HG03354 (cell line): ENCODE data around the gene MIER2.

Experiments used
- ATAC-seq: cut with Tn5 transposase; IDR thresholded peaks from one replicate; pipeline ENCODE4 v1.9.1; 2021; ENCODE audit warnings: mild to moderate bottlenecking; ENCODE audit not compliant: unreplicated experiment, poor library complexity, severe bottlenecking

Gene MIER2

DNA sequence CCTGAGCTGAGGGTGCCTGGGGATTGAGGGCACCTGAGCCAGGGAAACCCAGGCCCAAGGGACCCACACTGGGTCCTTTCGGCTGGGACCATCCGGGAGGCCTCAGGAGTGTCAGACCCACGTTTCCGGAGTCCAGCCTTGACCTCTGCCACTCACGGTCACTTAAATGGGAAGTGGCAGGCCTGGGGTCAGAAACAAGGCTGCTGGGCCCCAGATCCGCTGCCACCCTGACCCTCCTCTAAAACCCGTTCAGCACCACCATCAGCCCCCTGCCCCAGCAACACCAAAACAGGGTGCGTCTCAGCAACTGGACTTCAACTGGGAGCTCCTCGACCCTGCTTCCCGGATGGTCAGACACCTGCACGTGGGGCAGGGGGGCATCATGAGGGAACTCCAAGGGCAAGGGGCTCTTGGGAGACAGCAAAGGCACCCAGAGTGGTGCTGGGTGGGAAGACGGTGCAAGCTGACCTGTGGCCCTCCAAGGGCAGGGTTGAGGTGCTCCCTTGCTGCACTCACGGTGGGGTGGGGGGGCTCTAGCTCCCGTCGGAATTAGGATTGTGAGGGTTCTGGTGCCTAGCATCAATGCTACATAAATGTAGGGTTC, 52.2 kb downstream of the MIER2 start:
- ATAC-seq = no peak

DNA sequence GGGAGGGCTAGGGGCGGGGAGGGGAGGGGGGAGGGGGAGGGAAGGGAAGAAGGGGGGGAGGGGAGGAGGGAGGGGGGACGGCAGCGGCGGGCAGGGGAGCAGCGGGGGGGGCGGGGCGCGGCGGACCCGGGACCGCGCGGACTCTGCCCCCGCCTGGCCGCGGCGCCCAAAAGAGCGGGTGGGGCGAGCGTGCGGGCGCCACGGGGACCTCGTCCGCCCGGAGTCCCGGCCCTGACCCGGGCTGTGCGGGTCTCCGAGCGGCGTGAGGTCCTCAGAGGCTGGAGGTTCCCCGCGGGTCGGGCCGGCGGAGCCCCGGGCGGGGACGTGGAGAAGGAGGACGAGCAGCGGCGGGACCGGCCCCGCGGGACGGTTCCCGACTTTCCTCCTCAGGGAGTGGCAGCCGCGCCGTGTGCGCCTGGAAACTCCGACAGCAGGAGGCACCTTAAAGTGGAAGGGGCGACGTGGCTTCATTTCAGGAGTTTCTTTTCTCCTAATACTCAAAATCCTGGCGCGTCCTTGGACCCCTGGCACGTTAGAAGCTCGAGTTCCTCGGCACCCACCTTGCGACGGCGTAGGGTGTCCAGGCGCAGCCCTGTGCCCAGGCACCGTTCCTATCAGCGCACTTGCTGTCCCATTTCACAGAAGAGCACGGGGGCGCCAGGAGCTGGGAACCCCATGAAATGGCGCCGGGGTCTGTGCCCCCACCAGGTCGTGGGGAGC, 52.9 kb downstream of the MIER2 start:
- no peak for ATAC-seq

DNA sequence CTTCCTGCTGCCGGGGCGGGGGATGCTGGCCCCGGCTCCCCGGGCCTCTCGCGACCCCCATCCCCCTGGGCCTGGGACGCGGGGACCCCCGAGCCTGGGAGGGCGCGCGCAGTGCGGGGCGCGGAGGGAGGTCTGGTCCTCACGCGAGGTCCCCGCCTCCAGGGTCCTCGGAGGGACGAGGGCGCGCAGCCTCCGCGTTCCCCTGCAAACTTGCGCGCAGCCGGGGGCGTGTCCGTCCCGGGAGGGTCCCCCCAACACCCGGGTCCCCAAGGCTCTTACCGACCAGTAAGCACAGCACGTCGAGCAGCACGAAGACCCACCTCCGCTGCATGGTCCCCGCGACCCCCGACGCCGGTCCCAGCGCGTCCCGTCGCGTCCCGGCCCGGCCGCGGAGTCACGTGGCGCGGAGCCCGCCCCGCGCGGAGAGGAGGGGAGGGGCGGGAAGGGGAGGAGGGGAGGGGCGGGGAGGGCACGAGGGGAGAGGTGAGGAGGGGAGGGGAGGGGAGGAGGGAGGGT, 53.5 kb downstream of the MIER2 start, which contains the start of gene PLPP2:
TSS of gene PLPP2 (minus strand) at position 398 of the 516 bp plus-strand sequence. CDS start at position 331, 67 bp downstream.
- ATAC-seq = no peak

DNA sequence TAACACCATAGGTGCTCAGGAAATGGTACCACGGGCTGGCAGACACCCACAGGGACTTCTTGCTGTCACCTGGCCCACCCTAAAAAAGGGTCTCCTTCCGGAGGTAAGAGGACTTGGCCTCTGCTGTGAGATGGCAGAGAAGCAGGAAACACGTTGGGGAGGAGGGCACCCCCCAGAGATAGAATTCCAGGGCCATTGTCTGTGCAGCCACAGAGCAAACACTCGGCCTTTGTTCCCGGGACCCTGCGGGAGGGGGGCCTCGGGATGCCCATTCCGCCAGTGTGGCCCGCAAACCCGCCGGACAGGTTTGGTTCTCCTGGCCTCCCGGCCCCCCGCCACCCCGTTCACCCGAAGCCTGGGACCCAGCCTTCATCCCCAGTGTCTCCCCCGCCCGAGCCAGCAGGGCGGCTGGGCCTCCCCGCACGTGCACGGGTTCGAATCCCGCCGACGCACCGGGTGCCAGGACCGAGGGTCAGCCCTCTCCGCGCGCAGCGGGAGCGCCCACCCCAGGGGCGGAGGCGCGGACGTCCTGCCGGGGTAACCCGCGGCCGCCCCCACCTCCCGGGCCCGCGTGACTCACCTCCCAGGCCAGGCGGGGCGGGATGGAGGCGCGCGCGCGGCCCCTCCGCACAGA, 54.1 kb downstream of the MIER2 start:
- no peak for ATAC-seq

DNA sequence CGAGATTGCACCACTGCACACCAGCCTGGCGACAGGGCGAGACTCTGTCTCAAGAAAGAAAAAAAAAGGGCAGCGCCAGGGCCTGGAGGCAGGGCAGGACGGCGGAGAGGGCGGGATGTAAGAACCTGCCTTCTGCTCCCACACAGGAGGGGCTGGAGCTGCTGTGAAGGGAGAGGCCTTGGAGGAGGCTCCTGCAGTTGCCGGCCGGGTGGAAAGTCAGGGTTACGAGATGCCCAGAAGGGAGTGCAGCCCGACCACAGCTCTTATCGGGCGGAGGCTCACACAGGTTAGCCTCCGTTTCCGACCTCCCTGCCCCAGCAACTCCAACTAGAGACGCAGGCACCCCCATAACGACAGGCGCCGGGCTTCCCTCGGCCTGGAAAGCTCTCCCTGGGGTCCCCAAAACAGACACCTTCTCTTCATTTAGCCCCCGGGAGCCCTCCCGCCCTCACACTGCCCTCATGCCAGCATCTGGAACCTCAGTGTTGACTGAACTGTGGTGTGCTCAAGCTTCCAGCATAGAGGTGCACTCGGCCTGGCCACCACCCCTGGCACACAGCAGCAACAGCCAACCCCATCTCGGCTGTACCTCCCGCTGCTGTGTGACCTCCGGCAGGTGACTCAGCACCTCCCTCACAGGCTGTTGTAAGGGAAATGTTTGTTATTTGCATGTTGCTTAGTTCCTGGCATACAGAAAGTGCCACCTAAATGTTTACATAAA, 54.8 kb downstream of the MIER2 start:
- no peak for ATAC-seq

DNA sequence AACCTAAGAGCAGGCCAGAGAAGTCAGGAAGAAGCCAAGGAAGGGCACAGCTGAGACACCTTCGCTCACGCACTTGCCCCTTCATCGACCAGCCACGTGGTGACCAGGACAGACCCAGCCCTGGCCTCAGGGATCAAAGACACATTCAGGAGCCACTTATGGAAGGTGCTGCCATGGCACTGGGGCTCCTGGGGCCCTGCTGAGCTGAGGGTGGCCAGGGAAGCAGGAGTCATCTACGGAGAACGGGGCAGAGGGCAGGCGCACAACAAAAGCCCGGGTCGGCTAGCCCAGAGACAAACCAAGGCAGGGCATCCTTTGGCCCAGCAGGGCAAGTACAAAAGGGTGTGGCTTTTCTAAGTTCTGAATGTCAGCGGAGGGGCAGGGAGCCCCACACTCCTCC, 55.7 kb downstream of the MIER2 start:
- ATAC-seq = no peak

DNA sequence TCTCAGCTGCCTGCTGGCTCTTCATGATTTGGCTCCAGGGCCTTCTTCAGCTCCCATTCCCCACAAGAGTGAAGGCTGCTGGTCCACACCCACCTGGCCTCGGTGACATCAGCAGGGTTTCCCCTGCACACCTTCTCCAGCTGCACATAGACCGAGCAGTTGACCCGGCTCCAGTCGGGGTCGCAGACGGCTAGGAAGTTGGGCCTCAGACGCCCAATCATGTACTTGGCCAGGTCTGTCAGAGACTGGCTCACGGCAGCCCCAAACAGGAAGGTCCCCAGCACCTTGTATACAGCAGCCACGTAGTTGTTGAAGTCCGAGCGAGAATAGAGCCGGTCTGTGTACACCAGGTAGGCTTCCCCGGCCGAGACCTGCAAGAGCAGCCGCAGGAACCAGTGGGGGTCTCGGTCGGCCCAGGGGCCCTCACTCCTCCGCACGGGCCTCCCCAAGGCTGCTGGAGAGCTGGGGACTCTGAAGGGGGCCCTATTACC, 57.2 kb downstream of the MIER2 start:
- no peak for ATAC-seq

DNA sequence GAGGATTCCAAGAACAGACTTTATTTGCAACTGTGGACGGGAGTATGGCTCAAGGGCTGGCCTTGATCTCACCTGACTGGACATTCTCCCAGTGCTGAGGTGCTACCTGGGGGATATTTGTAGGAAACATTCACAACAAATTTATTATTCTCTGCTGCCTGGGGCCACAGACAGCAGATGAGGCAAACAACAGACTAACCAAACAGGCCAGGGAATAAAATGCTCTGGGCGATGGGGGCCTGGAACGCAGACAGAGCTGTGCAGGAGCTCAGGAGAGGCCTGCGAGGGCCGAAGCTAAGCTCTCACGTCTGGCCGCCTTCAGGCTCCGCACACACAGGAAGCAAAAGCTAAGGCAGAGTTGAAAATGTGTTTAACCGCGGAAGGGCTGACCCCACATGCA, 61.2 kb downstream of the MIER2 start:
- ATAC-seq = no peak

DNA sequence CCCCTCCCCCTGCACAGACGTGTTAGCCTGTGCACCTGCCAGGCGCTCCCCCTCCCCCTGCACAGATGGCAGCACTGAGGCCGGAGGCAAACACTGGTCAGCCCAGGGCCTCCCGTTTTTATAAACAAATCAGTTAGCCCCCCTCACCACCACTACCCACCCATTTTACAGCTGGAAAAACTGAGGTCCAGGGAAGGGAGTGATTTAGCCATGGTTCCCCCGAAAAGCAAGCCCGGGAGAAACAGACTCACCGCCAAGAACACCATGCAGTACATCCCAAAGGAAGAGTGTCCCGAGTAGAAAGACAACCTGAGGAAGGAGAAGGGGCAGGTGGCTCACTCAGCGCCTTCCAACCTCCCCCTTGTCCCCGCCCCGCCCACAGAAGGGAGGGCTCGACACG, 62.1 kb downstream of the MIER2 start:
- no peak for ATAC-seq

DNA sequence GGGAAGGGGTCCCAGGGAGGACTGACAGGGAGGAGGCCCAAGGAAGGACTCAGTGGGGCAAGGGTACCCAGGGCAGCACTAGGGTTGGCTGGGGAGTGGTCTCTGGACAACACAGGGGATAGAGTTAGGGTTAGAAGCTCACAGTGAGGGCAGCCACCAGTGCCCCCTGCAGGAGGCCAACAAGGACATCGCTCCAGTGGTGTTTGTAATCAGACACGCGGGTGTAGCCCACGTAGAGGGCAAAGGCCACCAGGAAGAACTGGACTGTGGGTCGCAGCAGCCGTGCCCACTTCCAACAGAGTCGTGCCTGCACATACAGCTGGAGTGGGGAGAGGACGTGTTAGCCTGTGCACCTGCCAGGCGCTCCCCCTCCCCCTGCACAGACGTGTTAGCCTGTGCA, 62.6 kb downstream of the MIER2 start:
- ATAC-seq = no peak

DNA sequence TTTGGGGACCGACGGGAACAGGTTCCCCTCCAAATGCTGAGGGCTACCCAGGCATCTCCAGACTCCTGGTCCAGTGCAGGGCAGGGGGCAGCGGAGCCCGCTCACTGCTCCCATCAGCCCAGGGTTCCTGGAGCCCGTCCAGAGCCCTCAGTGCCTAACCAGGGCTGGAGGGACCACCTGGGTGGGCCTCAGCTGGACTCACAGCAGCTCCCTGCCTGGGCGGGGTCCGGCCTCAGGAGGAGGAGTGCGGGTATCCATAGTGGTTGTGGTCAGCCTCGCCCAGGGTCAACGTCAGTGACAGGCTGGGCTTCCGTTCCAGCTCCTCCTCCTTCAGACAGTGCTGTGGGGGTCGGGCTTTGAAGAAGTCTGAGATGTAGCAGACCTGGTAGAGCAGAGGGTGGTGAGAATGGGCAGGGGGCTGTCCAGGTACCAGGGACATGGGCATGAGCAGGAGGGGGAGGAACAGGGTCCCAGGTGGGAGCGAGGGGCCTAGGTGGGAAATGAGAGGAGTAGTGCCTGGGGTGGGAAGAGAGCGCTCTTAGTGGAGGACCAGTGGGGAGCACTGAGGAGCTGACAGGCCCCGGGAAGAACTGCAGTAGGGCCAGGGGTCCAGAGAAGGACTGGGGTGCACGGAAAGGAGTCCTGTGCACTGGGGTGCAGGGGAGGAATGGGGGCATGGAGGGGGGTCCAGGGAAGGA, 63.3 kb downstream of the MIER2 start:
- ATAC-seq = no peak

DNA sequence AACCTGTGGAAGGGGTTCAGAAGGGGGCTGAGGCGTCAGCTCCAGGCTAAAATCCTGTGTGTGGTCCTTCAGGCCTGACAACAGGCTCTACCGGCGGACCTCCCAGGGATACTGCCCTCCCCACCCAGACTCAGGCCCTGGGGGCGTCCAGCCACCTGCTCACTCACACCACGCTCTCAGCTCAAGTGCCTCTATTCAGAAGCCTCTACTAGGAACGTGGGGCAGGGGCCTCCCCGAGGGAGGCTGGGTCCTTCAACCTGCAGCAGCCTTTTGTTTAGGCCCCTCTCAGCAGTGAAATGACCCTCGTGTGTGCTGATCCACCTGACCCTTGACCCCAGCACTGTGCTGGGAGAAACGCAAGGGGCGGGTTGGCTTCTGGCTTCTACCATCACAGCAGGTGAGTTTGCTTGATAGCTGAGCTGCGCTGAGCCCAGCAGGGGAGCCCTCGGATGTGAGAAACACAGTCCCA, 64.0 kb downstream of the MIER2 start:
- ATAC-seq = no peak

DNA sequence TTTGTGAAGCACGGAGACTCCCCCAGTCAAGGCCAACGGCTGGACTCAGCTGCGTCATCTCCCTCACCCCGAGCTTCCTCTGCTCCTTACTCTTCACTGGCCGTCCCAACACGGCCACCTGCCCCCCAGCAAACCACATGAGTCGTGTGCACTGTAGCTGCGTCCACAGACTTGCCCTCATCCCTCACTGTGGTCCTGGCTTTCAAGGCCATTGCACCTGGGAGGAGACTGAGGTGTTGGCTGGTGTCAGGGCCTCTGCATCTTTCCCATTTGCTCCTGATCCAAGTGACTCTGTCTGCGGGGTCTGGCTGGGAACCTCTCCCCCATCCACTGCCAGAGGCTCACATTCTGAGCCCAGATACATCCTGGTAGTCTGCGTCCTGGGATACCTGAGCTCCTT, 64.9 kb downstream of the MIER2 start:
- no peak for ATAC-seq

DNA sequence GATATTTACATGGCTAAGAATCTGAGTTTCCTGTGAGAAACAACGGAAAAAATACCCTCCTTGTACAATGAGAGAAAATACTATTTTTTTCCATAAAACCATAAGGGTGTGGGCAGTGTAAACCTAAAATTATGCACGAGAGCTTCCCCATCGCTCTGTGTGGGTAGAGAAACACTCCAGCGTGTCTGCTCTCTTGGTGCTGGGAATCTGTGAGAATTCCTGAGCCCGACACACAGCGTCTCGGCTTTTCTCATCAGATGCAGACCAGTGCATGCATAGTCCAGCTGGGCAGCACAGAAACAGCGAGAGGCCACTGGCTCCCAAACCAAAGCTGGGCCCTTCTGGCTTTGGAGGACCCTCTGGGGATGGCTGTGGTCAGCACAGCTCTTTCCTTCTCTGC, 65.4 kb downstream of the MIER2 start:
- no peak for ATAC-seq

DNA sequence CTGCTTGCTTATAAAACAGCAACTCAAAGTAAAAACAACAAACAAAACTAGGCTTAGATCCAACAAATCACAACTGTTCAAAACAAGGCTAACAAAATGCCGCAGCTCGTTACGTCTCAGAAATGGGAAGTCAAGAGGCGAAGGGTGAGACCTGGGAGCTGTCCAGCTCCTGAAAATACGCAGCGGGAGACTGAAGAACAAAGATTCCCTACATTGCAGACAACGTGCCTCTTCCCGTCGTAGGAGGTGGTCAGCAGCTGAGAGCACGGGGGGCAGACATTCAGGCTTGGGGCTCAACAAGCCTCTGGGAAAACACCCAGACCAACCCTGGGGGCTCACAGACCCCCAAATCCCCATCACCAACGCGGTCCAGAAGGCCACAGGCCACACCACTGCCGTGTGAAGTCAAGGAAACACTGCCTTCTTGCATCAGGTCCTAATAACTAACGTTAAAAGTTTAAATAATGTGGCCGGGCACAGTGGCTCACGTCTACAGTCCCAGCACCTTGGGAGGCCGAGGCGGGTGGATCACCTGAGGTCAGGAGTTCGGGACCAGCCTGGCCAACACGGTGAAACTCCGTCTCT, 66.9 kb downstream of the MIER2 start:
- no peak for ATAC-seq

DNA sequence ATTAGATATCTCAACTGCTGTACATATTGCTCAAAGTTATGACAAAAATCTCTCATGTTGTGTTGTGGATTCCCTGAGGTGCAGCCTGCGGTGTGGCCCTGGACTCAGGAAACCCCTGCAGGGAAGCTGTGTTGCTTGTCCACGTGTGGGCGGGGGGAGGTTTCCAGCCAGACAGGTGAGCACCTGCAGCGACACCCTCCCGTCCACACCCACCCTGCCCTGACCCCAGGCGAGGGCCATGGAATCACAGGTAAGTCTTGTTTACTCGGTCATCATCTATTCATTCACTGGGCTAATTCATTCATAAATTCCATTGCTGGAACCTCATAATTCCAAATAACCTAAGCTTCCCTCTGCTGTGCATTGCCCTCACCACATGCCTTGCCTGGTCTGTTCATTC, 67.5 kb downstream of the MIER2 start:
- ATAC-seq = no peak

DNA sequence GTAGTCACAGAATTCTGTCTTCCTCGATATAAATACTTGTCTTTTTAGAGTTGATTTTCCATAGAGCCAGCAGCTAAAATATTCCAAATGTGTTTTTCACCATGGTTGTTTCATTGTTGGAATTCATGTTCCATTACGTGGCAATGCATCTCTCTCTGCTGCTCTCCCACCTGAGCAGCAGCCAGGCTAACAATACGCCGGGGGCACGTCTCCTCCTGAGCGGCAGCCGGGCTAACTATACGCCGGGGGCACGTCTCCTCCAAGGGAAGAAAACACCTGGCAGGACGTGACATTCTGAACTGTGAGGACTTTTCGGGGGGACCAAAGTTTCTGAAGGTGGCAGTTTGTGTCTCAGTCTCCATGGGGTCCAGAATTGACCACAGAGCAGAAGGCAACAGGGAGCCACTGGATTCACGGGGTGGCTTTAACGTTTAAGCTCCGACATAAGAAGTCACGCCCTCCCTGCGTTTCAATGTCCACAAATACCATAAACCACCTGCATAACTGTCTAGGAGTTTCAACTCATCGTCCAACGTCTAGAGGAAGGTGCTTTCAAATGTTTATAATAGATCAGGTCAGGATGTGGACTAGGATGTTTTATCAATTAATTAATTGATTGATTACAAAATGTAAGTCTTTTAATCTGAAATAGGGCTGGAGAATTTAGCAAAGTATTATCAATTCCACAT, 68.5 kb downstream of the MIER2 start:
- ATAC-seq = no peak

DNA sequence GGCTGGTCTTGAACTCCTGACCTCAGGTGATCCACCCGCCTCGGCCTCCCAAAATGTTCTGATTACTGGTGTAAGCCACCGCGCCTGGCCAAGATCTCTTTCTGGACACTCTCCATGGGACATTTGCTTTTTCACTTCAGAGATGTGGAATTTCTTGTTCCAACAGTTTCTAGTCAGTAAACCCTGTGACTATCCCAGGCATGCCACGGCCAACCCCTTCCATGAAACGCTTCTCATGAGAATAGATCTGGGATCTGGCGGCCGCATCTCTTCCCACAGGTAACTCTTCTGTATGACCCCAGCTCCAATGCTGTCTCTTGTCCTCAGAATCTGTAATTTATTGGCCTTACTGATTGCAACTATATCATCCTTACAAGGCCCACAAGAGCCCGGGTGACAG, 69.6 kb downstream of the MIER2 start:
- ATAC-seq = no peak

DNA sequence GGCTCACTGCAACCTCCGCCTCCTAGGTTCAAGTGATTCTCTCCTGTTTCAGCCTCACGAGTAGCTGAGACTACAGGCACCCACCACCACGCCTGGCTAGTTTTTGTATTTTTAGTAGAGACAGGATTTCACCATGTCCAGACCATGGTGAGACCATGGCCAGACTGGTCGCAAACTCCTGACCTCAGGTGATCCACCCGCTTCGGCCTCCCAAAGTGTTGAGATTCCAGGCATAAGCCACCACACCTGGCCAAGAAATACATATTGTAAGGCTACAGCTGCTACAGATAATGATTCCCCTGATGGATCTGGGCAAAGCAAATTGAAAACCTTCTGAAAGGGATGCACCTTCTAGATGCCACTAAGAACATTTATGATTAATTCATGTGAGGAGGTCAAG, 71.2 kb downstream of the MIER2 start:
- ATAC-seq = no peak
